Upper lobe of left lung (tissue), 4 donors: Measurements from ENCODE around the gene TTC3.

Experiments used
- CTCF ChIP-seq, 6 experiments: fragments of 450-650 bp in 4 of 6; fragments of 200-600 bp in 2 of 6; sonication (generic) in 2 of 6; IDR thresholded peaks; one replicate each; pipeline ENCODE4 v1.5.1; 2016 to 2019; ENCODE audit warnings: antibody characterized with exemption in 6 of 6
- EP300 ChIP-seq, 4 donors: sonication (generic); formaldehyde crosslinking; IDR thresholded peaks; one replicate each; pipeline ENCODE4 v1.5.1; 2017; ENCODE audit warnings: antibody characterized with exemption in 4 of 4, control low read depth in 2 of 4

DNA sequence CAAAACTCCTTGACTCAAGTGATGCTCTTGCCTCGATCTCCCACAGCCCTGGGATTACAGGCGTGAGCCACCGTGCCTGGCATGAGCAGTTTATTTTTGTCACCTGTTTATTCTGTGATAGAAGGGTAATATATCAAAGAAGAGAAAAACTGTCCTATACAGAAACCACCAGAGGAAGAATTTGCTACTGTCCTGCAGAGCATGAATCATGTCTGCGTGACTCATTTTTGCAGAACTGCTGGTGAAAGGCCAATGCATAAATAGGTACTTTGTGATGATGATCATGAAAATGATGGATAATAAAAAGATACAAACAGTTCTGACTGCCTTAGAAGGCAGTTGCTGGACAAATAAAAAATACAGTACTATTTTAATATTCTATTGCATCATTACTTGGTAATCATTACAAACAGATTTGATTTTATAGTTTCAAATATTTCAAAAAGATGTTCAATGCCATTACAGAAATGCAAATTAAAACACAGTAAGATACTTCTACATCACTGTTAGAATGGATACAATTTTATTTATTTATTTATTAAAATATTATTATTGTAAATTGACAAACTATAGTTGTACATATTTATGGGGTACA is 40.1 kb upstream of the TTC3 start:
- TF ChIP-seq EP300 (IDR thresholded peaks at IDR 0.05) = no peak
- TF ChIP-seq CTCF (IDR thresholded peaks at IDR 0.05) = no peak
